Liver (tissue), 3 donors: ENCODE measurements around the gene SLC26A11.

Source experiments
- CTCF ChIP-seq: fragments of 150-350 bp; IDR thresholded peaks from 2 replicates; pipeline ENCODE4 v1.5.1; 2017; ENCODE audit warnings: improper control_type of control experiment, low read depth, low read length; ENCODE audit not compliant: missing input control
- EGR1 ChIP-seq, 2 donors: IDR thresholded peaks; 2 replicates each; pipeline ENCODE4 v1.6.1; 2016 to 2018; ENCODE audit warnings: antibody characterized with exemption in 2 of 2, low read depth in 2 of 2
- FOXA1 ChIP-seq: IDR thresholded peaks from 2 replicates; pipeline ENCODE4 v1.6.1; 2016; ENCODE audit warnings: antibody characterized with exemption
- HNF4A ChIP-seq, 2 donors: conservative IDR thresholded peaks; 2 replicates each; pipeline ENCODE4 v1.6.1; 2016; ENCODE audit warnings: antibody characterized with exemption in 2 of 2, mild to moderate bottlenecking in 2 of 2
- HNF4G ChIP-seq: IDR thresholded peaks from 2 replicates; pipeline ENCODE4 v1.6.1; 2016; ENCODE audit warnings: antibody characterized with exemption
- JUND ChIP-seq, 2 donors: IDR thresholded peaks; 2 replicates each; pipeline ENCODE4 v1.6.1; 2016; ENCODE audit warnings: antibody characterized with exemption in 2 of 2
- MAX ChIP-seq: IDR thresholded peaks from 2 replicates; pipeline ENCODE4 v1.6.1; 2016; ENCODE audit warnings: antibody characterized with exemption
- REST ChIP-seq: IDR thresholded peaks from 2 replicates; pipeline ENCODE4 v1.6.1; 2016; ENCODE audit warnings: antibody characterized with exemption, mild to moderate bottlenecking
- SP1 ChIP-seq: IDR thresholded peaks from 2 replicates; pipeline ENCODE4 v1.6.1; 2018; ENCODE audit warnings: antibody characterized with exemption, mild to moderate bottlenecking
- TAF1 ChIP-seq: conservative IDR thresholded peaks from 2 replicates; pipeline ENCODE4 v1.6.1; 2016; ENCODE audit warnings: antibody characterized with exemption, mild to moderate bottlenecking
- YY1 ChIP-seq: IDR thresholded peaks from 2 replicates; pipeline ENCODE4 v1.6.1; 2016; ENCODE audit warnings: antibody characterized with exemption, mild to moderate bottlenecking
- TF ChIP-seq, protein P1 (sequence below): IDR thresholded peaks from 2 replicates; pipeline ENCODE4 v1.6.1; 2016; ENCODE audit warnings: antibody characterized with exemption
- donor health status: healthy.
- donor health status: healthy.

- no peak for TF ChIP-seq HNF4A (conservative IDR thresholded peaks at IDR 0.05)
- no peak for TF ChIP-seq CTCF
- TF ChIP-seq, protein P1, sequence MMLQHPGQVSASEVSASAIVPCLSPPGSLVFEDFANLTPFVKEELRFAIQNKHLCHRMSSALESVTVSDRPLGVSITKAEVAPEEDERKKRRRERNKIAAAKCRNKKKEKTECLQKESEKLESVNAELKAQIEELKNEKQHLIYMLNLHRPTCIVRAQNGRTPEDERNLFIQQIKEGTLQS = no peak
- no peak for TF ChIP-seq EGR1 (IDR thresholded peaks at IDR 0.05; ENCODE audit: low read depth in 2 of 2)
- no peak for TF ChIP-seq JUND (IDR thresholded peaks at IDR 0.05)
- TF ChIP-seq MAX = no peak
- no peak for TF ChIP-seq REST
- TF ChIP-seq FOXA1 = no peak
- TF ChIP-seq TAF1 = no peak
- TF ChIP-seq YY1 = no peak
- no peak for TF ChIP-seq HNF4G
- TF ChIP-seq SP1 = no peak
Measured at GRCh38 chr17:80269405-80269807, 49.2 kb downstream of the SLC26A11 start.
